Coronary artery (tissue), 2 donors: Measurements from ENCODE around the gene KHDC1L.

Experiments
- DNase-seq: peaks from one replicate; pipeline ENCODE4 v3.0.0-alpha.2; 2017; ENCODE audit warnings: low spot score
- H3K27ac ChIP-seq, 2 donors: fragments of 200-600 bp; sonication (generic); one replicate each; pipeline ENCODE4 v1.5.1; 2016 to 2019
- H3K4me3 ChIP-seq: fragments of 200-600 bp; sonication (generic); 2 replicates; pipeline ENCODE4 v1.5.1; 2016; ENCODE audit warnings: mild to moderate bottlenecking, moderate library complexity
- TF ChIP-seq, protein P1 (sequence below): fragments of 200-600 bp; sonication (generic); IDR thresholded peaks from one replicate; pipeline ENCODE4 v1.5.1; 2019; ENCODE audit warnings: antibody characterized with exemption

The KHDC1L gene

GRCh38 chr6:73180076-73180738, 45.1 kb downstream of the KHDC1L start:
- no peak for DNase-seq
- H3K4me3 ChIP-seq = peak overlapping the region; percentile 59
- TF ChIP-seq, protein P1, sequence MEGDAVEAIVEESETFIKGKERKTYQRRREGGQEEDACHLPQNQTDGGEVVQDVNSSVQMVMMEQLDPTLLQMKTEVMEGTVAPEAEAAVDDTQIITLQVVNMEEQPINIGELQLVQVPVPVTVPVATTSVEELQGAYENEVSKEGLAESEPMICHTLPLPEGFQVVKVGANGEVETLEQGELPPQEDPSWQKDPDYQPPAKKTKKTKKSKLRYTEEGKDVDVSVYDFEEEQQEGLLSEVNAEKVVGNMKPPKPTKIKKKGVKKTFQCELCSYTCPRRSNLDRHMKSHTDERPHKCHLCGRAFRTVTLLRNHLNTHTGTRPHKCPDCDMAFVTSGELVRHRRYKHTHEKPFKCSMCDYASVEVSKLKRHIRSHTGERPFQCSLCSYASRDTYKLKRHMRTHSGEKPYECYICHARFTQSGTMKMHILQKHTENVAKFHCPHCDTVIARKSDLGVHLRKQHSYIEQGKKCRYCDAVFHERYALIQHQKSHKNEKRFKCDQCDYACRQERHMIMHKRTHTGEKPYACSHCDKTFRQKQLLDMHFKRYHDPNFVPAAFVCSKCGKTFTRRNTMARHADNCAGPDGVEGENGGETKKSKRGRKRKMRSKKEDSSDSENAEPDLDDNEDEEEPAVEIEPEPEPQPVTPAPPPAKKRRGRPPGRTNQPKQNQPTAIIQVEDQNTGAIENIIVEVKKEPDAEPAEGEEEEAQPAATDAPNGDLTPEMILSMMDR = no peak
- H3K27ac ChIP-seq = no peak overlapping the region

GRCh38 chr6:73177221-73177944, 47.9 kb downstream of the KHDC1L start:
- TF ChIP-seq, protein P1 = no peak
- no peak overlapping the region for H3K27ac ChIP-seq
- H3K4me3 ChIP-seq = no peak overlapping the region
- DNase-seq = no peak

- no peak for DNase-seq
- H3K4me3 ChIP-seq = no peak overlapping the region
- H3K27ac ChIP-seq = no peak overlapping the region
- TF ChIP-seq, protein P1 = no peak
Measured at GRCh38 chr6:73176057-73176456, 49.2 kb downstream of the KHDC1L start.

GRCh38 chr6:73174646-73175045, 50.6 kb downstream of the KHDC1L start:
- Histone ChIP-seq H3K4me3 (no peak overlapping the region), H3K27ac (no peak overlapping the region)
- no peak for DNase-seq
- TF ChIP-seq, protein P1 = no peak
